Neuronal stem cell (in vitro differentiated cells): ENCODE results near the gene MGLL.

ENCODE experiments used
- DNase-seq: peaks from one replicate; pipeline ENCODE4 v3.0.0-alpha.2; 2013; ENCODE audit warnings: low spot score
- H2AFZ ChIP-seq: one replicate; pipeline ENCODE4 v1.6.1; 2013; ENCODE audit warnings: mild to moderate bottlenecking, low read length, inconsistent platforms
- H2AK5ac ChIP-seq: 2 replicates; pipeline ENCODE4 v1.6.1; 2013; ENCODE audit warnings: low read depth, mild to moderate bottlenecking, inconsistent platforms, low read length, moderate library complexity, mixed read lengths
- H2BK120ac ChIP-seq: 2 replicates; pipeline ENCODE4 v1.6.1; 2013; ENCODE audit warnings: low read depth, mild to moderate bottlenecking, inconsistent platforms, low read length, moderate library complexity, mixed read lengths
- H2BK12ac ChIP-seq: one replicate; pipeline ENCODE4 v1.6.1; 2013; ENCODE audit warnings: low read length, inconsistent platforms
- H2BK15ac ChIP-seq: 2 replicates; pipeline ENCODE4 v1.6.1; 2013; ENCODE audit warnings: mild to moderate bottlenecking, low read length, inconsistent platforms, mixed read lengths
- H2BK5ac ChIP-seq: one replicate; pipeline ENCODE4 v1.6.1; 2013; ENCODE audit warnings: inconsistent platforms, mild to moderate bottlenecking, low read length, moderate library complexity
- H3K14ac ChIP-seq: one replicate; pipeline ENCODE4 v1.6.1; 2013; ENCODE audit warnings: low read length, inconsistent platforms
- H3K18ac ChIP-seq: 2 replicates; pipeline ENCODE4 v1.6.1; 2013; ENCODE audit warnings: low read length, inconsistent platforms
- H3K23ac ChIP-seq: 2 replicates; pipeline ENCODE4 v1.6.1; 2013; ENCODE audit warnings: low read depth, mild to moderate bottlenecking, mixed read lengths, low read length, inconsistent platforms; ENCODE audit not compliant: poor library complexity
- H3K27ac ChIP-seq: replicated peaks from 3 replicates; pipeline ENCODE4 v1.5.1; 2013; ENCODE audit warnings: low read length, inconsistent platforms
- H3K27me3 ChIP-seq, 3 experiments: 2 replicates each; pipeline ENCODE4 v1.6.1; 2013; ENCODE audit warnings: low read length in 3 of 3, mild to moderate bottlenecking in 2 of 3, inconsistent platforms in 1 of 3, low read depth in 1 of 3, mixed read lengths in 1 of 3, moderate library complexity in 1 of 3; ENCODE audit not compliant: control insufficient read depth in 3 of 3, insufficient read depth in 3 of 3
- H3K36me3 ChIP-seq, 2 donors: replicated peaks in 1 of 2; 2 replicates each; pipeline ENCODE4 v1.6.1; 2013; ENCODE audit warnings: low read length in 2 of 2; ENCODE audit not compliant: control insufficient read depth in 2 of 2, insufficient read depth in 2 of 2
- H3K4ac ChIP-seq: 2 replicates; pipeline ENCODE4 v1.6.1; 2013; ENCODE audit warnings: inconsistent platforms, mild to moderate bottlenecking, low read length, moderate library complexity
- H3K4me1 ChIP-seq, 2 donors: 1 replicate in 1 of 2; 2 replicates in 1 of 2; pipeline ENCODE4 v1.6.1; 2013; ENCODE audit warnings: low read length in 2 of 2, low read depth in 1 of 2; ENCODE audit not compliant: control insufficient read depth in 2 of 2, insufficient read depth in 1 of 2
- H3K4me2 ChIP-seq: one replicate; pipeline ENCODE4 v1.6.1; 2013; ENCODE audit warnings: mild to moderate bottlenecking, low read length, inconsistent platforms; ENCODE audit not compliant: insufficient read depth, poor library complexity, severe bottlenecking
- H3K4me3 ChIP-seq, 2 donors: 2 replicates each; pipeline ENCODE4 v1.5.1; 2013; ENCODE audit warnings: low read length in 2 of 2, mild to moderate bottlenecking in 2 of 2, inconsistent platforms in 1 of 2, moderate library complexity in 1 of 2
- H3K79me1 ChIP-seq: one replicate; pipeline ENCODE4 v1.6.1; 2013; ENCODE audit warnings: low read depth, mild to moderate bottlenecking, inconsistent platforms, low read length, moderate library complexity
- H3K9ac ChIP-seq: one replicate; pipeline ENCODE4 v1.6.1; 2013; ENCODE audit warnings: mild to moderate bottlenecking, low read depth, low read length, inconsistent platforms; ENCODE audit not compliant: poor library complexity
- H3K9me3 ChIP-seq, 2 donors: replicated peaks in 1 of 2; 2 replicates each; pipeline versions ENCODE3 to v1.6.1; 2013; ENCODE audit warnings: low read length in 2 of 2, mild to moderate bottlenecking in 2 of 2, inconsistent platforms in 1 of 2, low read depth in 1 of 2, mixed read lengths in 1 of 2, moderate library complexity in 1 of 2; ENCODE audit not compliant: control insufficient read depth in 2 of 2, insufficient read depth in 1 of 2
- H4K8ac ChIP-seq: one replicate; pipeline ENCODE4 v1.6.1; 2013; ENCODE audit warnings: low read depth, mild to moderate bottlenecking, inconsistent platforms, low read length, moderate library complexity
- H4K91ac ChIP-seq: one replicate; pipeline ENCODE4 v1.6.1; 2013; ENCODE audit warnings: low read length, low read depth, mild to moderate bottlenecking, inconsistent platforms; ENCODE audit not compliant: poor library complexity
- WGBS, 2 donors: extraction: QIAGEN DNeasy Blood & Tissue Kit; methylation state at CpG; one replicate each; pipeline ENCODE4 v1.1.7; 2013; ENCODE audit warnings: missing lambda C conversion rate in 2 of 2, mixed read lengths in 1 of 2; ENCODE audit not compliant: insufficient read length in 2 of 2, insufficient replicate concordance in 1 of 2; ENCODE audit errors: extremely low coverage in 2 of 2; 5-methylcytosine and 5-hydroxymethylcytosine counted together

Gene MGLL

DNA sequence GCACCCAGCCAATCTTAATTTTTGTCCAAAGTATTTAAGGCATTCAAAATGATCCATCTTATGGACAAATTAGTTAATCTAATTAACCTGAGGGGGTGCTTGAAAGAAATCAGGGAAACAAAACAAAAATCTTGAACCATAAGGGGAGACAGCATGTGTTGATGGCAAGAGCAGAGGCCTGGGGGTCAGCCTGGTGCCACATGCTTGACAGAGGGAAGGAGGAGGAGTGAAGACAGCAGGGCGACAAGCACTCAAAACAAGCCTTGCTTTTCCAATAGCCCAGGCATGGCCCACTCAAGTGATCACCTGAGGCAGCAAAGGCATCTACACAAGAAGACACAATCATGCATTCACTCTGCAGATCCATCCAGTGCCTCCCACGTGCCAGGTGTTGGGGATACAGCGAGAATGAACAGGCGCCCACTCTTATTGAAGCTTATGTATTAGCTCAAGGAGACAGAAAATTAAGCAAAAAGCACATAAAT lies 25.0 kb upstream of the MGLL start:
- Histone ChIP-seq H3K18ac (no peak overlapping the region), H3K27me3 (peaks cover 0 to 7% (median 0%) of the 10 kb centered on the region in 3 experiments), H2BK120ac (no peak overlapping the region), H3K23ac (no peak overlapping the region), H3K9me3 (no peaks in the 10 kb centered on the region), H3K9ac (no peak overlapping the region), H3K4me1 (peaks cover 1 to 2% of the 10 kb centered on the region in 2 donors), H2BK15ac (no peak overlapping the region), H4K91ac (no peak overlapping the region), H3K14ac (no peak overlapping the region), H4K8ac (no peak overlapping the region), H2BK12ac (no peak overlapping the region), H3K4me2 (no peak overlapping the region), H3K79me1 (no peaks in the 10 kb centered on the region), H2AFZ (no peak overlapping the region), H3K4me3 (no peak overlapping the region), H3K27ac (no peak overlapping the region), H2AK5ac (no peak overlapping the region), H3K36me3 (no peaks in the 10 kb centered on the region), H3K4ac (no peak overlapping the region), H2BK5ac (no peak overlapping the region)
- DNase-seq, result no peak
- WGBS, 2 donors, result no CpG with 5 or more reads among the region's 4 CpGs

- Histone ChIP-seq H3K9me3 (no peaks in the 10 kb centered on the region), H3K4me3 (no peak overlapping the region)
Observed at GRCh38 chr3:127846576-127846975, 24.3 kb upstream of the MGLL start.

DNA sequence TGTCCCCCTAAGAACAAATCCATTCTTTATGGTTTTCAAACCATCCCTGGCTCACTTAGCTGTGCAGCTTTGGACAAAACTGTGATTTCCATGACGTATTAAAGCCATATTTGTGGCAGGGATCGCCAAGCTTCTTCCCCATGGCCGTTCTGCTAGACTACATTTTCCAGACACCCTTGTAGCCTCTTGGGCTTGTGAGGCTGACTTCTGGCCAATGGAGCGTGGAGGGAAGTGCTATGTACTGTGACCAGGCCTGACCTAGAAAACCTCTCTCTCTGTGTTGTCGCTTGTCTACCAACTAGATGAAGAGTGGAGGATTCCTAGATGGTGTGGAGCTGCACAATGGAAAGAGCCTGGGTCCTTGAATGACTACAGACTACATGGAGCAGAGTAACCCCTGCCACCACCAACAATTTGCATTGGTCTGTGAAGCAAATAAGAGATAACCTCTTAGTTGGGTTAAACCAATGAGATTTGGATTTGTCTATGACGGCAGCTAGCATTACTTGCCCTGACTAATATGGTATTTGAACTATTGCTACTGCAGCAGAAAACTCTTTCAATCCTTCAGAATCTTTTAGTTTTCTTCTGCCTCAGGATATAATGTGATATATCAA lies 22.1 kb upstream of the MGLL start:
- Histone ChIP-seq H2BK120ac (no peak overlapping the region), H3K9me3 (no peaks in the 10 kb centered on the region), H2BK12ac (no peak overlapping the region), H3K23ac (no peak overlapping the region), H3K27me3 (no peaks in the 10 kb centered on the region), H2BK5ac (no peak overlapping the region), H4K91ac (no peak overlapping the region), H3K4me2 (no peak overlapping the region), H3K4ac (no peak overlapping the region), H3K27ac (no peak overlapping the region), H3K79me1 (no peaks in the 10 kb centered on the region), H3K4me3 (no peak overlapping the region), H3K4me1 (peaks cover 0 to 2% of the 10 kb centered on the region in 2 donors), H3K36me3 (no peaks in the 10 kb centered on the region), H4K8ac (no peak overlapping the region), H2AFZ (no peak overlapping the region), H3K14ac (no peak overlapping the region), H2BK15ac (no peak overlapping the region), H3K9ac (no peak overlapping the region), H3K18ac (no peak overlapping the region), H2AK5ac (no peak overlapping the region)
- no CpG with 5 or more reads among the region's 6 CpGs for whole genome bisulfite sequencing, 2 donors
- DNase-seq, result no peak

More at GRCh38 chr3:127846576-127846975, 24.3 kb upstream of the MGLL start:
- Histone ChIP-seq H2BK5ac (no peak overlapping the region), H3K14ac (no peak overlapping the region), H3K4me2 (no peak overlapping the region), H3K4ac (no peak overlapping the region), H4K91ac (no peak overlapping the region), H3K4me1 (peaks cover 0 to 2% of the 10 kb centered on the region in 2 donors), H2BK120ac (no peak overlapping the region), H3K27ac (no peak overlapping the region), H4K8ac (no peak overlapping the region), H2BK12ac (no peak overlapping the region), H2AK5ac (no peak overlapping the region), H3K79me1 (no peaks in the 10 kb centered on the region), H2BK15ac (no peak overlapping the region), H3K27me3 (peaks cover 0 to 2% (median 0%) of the 10 kb centered on the region in 3 experiments), H3K36me3 (no peaks in the 10 kb centered on the region), H3K23ac (no peak overlapping the region), H3K18ac (no peak overlapping the region), H3K9ac (no peak overlapping the region), H2AFZ (no peak overlapping the region)
- no CpG with 5 or more reads among the region's 1 CpG for WGBS, 2 donors
- no peak for DNase-seq

- Histone ChIP-seq H3K4ac (no peak overlapping the region), H3K14ac (no peak overlapping the region), H3K23ac (no peak overlapping the region), H2AK5ac (no peak overlapping the region), H4K8ac (no peak overlapping the region), H3K4me3 (no peak overlapping the region), H4K91ac (no peak overlapping the region), H3K79me1 (no peaks in the 10 kb centered on the region), H3K4me1 (peaks cover 0 to 5% of the 10 kb centered on the region in 2 donors), H3K36me3 (no peaks in the 10 kb centered on the region), H3K4me2 (no peak overlapping the region), H2BK15ac (no peak overlapping the region), H3K9me3 (no peaks in the 10 kb centered on the region), H3K18ac (no peak overlapping the region), H3K27me3 (no peaks in the 10 kb centered on the region), H3K27ac (no peak overlapping the region), H2BK120ac (no peak overlapping the region), H2BK12ac (no peak overlapping the region), H2BK5ac (no peak overlapping the region), H3K9ac (no peak overlapping the region), H2AFZ (no peak overlapping the region)
- no CpG with 5 or more reads among the region's 8 CpGs for WGBS, 2 donors
- no peak for DNase-seq
Observed at GRCh38 chr3:127840671-127841070, 18.4 kb upstream of the MGLL start.
